DND-41 (cell line): Measurements from ENCODE around the gene USP7.

Experiments used
- EZH2 ChIP-seq: IDR thresholded peaks from 3 replicates; pipeline ENCODE4 v1.6.1; 2012; ENCODE audit warnings: borderline replicate concordance, low read depth, mild to moderate bottlenecking, moderate library complexity, low read length, inconsistent platforms; ENCODE audit not compliant: severe bottlenecking
- TF ChIP-seq, protein P1 (sequence below): IDR thresholded peaks from 2 replicates; pipeline ENCODE4 v1.5.1; 2012; ENCODE audit warnings: borderline replicate concordance, low read length, moderate library complexity, mild to moderate bottlenecking; ENCODE audit not compliant: poor library complexity, severe bottlenecking; ENCODE audit errors: extremely low read depth

DNA sequence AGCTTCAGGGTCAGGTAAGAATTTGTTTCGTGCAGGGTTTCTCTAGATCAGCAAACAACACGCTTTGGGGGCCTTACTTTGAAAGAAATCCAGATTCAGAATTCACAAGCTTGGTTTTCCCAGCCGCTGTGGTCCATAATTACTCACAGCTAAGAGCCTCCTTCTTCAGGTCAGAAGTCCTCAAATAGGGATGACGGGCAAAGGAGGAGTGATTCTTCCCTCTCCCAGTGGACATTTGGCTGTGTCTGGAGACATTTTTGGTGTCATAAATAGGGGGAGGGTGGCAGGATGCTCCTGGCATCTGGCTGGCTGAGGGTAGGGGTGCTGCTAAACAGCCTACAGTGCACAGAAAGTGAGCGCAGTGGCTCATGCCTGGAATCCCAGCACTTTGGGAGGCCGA lies 48.6 kb upstream of the USP7 start:
- no peak for TF ChIP-seq EZH2
- TF ChIP-seq, protein P1, sequence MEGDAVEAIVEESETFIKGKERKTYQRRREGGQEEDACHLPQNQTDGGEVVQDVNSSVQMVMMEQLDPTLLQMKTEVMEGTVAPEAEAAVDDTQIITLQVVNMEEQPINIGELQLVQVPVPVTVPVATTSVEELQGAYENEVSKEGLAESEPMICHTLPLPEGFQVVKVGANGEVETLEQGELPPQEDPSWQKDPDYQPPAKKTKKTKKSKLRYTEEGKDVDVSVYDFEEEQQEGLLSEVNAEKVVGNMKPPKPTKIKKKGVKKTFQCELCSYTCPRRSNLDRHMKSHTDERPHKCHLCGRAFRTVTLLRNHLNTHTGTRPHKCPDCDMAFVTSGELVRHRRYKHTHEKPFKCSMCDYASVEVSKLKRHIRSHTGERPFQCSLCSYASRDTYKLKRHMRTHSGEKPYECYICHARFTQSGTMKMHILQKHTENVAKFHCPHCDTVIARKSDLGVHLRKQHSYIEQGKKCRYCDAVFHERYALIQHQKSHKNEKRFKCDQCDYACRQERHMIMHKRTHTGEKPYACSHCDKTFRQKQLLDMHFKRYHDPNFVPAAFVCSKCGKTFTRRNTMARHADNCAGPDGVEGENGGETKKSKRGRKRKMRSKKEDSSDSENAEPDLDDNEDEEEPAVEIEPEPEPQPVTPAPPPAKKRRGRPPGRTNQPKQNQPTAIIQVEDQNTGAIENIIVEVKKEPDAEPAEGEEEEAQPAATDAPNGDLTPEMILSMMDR, result no peak
